Measurements from ENCODE around the gene ATN1. TPM values are rescaled to one million over a fixed set of nuclear protein-coding genes. Genes with fewer than 3 reads are reported as not detected.
"Not testable (repeated sequence)": the region's sequence is repeated elsewhere in the genome, so short reads cannot be mapped to it uniquely, and the experiment has no call there.

ATN1 gene
- total RNA-seq, 1 donor from 2014 or later: 144 TPM

GRCh38 chr12:6905414-6906040 is 22.2 kb upstream of the ATN1 start:
- Mint-ChIP-seq H3K27me3 (ENCODE audit: unreplicated experiment) (peaks cover 3% of the 10 kb centered on the region), H3K4me3 (ENCODE audit: unreplicated experiment) (no peak overlapping the region), H3K27ac (ENCODE audit: unreplicated experiment) (no peak overlapping the region), H3K9me3 (ENCODE audit: unreplicated experiment) (no peaks in the 10 kb centered on the region), H3K4me1 (ENCODE audit: unreplicated experiment) (peaks cover 4% of the 10 kb centered on the region), H3K36me3 (ENCODE audit: low read depth, unreplicated experiment) (peaks cover 4% of the 10 kb centered on the region)
- TF ChIP-seq, protein P1, sequence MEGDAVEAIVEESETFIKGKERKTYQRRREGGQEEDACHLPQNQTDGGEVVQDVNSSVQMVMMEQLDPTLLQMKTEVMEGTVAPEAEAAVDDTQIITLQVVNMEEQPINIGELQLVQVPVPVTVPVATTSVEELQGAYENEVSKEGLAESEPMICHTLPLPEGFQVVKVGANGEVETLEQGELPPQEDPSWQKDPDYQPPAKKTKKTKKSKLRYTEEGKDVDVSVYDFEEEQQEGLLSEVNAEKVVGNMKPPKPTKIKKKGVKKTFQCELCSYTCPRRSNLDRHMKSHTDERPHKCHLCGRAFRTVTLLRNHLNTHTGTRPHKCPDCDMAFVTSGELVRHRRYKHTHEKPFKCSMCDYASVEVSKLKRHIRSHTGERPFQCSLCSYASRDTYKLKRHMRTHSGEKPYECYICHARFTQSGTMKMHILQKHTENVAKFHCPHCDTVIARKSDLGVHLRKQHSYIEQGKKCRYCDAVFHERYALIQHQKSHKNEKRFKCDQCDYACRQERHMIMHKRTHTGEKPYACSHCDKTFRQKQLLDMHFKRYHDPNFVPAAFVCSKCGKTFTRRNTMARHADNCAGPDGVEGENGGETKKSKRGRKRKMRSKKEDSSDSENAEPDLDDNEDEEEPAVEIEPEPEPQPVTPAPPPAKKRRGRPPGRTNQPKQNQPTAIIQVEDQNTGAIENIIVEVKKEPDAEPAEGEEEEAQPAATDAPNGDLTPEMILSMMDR (IDR thresholded peaks at IDR 0.05; ENCODE audit: unreplicated experiment): no peak
- DNase-seq (ENCODE audit: low spot score): no peak

GRCh38 chr12:6908141-6908540 is 19.6 kb upstream of the ATN1 start:
- H3K4me3 Mint-ChIP-seq (ENCODE audit: unreplicated experiment); H3K27ac Mint-ChIP-seq (ENCODE audit: unreplicated experiment); H3K36me3 Mint-ChIP-seq (ENCODE audit: low read depth, unreplicated experiment); DNase-seq (ENCODE audit: low spot score); H3K9me3 Mint-ChIP-seq (ENCODE audit: unreplicated experiment); H3K4me1 Mint-ChIP-seq (ENCODE audit: unreplicated experiment): not testable (repeated sequence)
- peaks cover 10% of the 10 kb centered on the region for H3K27me3 Mint-ChIP-seq (ENCODE audit: unreplicated experiment)

- Mint-ChIP-seq H3K27me3 (ENCODE audit: unreplicated experiment) (peaks cover 12% of the 10 kb centered on the region), H3K36me3 (ENCODE audit: low read depth, unreplicated experiment) (peaks cover 5% of the 10 kb centered on the region), H3K4me3 (ENCODE audit: unreplicated experiment) (no peak overlapping the region), H3K4me1 (ENCODE audit: unreplicated experiment) (no peaks in the 10 kb centered on the region), H3K9me3 (ENCODE audit: unreplicated experiment) (no peaks in the 10 kb centered on the region), H3K27ac (ENCODE audit: unreplicated experiment) (no peak overlapping the region)
- no peak for DNase-seq (ENCODE audit: low spot score)
- TF ChIP-seq, protein P1 (IDR thresholded peaks at IDR 0.05; ENCODE audit: unreplicated experiment): no peak
These were observed 18.2 kb upstream of the ATN1 start for GRCh38 chr12:6909421-6910145.

DNA sequence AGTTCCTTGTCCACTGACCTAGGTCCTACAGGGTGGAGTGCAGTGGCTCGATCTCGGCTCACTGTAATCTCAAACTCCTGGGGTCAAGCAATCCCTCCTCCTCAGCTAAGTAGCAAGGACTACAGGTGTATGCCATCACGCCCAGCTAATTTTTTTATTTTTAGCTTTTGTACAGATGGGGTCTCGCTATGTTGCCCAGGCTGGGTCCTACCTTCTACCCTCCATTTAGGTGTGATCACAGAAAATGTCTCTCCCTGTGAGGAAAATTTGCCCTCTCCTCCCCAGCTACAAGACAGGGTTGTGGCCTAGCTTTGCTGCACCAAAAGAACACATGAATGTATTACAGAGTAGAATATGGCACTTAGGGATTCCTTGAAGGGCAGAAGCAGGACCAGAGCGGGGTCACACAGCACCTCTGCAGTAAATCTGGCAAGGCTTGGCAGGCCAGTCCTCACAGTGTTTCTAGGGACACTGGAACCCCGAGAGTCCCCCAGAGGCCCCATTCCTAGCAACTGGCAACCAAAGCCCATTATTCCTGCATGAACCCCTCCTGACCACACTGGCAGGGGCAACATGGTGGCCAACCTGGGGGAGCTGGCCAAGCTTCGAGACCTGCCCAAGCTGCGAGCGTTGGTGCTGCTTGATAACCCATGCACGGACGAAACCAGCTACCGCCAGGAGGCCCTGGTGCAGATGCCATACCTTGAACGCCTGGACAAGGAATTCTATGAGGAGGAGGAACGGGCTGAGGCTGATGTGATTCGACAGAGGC is 15.4 kb upstream of the ATN1 start:
- no peak overlapping the region for H3K27ac Mint-ChIP-seq (ENCODE audit: unreplicated experiment)
- no peak overlapping the region for H3K4me3 Mint-ChIP-seq (ENCODE audit: unreplicated experiment)
- no peaks in the 10 kb centered on the region for H3K9me3 Mint-ChIP-seq (ENCODE audit: unreplicated experiment)
- H3K27me3 Mint-ChIP-seq (ENCODE audit: unreplicated experiment): peaks cover 18% of the 10 kb centered on the region
- DNase-seq (ENCODE audit: low spot score): no peak
- TF ChIP-seq, protein P1 (IDR thresholded peaks at IDR 0.05; ENCODE audit: unreplicated experiment): no peak
- H3K4me1 Mint-ChIP-seq (ENCODE audit: unreplicated experiment): peaks cover 11% of the 10 kb centered on the region
- H3K36me3 Mint-ChIP-seq (ENCODE audit: low read depth, unreplicated experiment): peaks cover 5% of the 10 kb centered on the region

DNA sequence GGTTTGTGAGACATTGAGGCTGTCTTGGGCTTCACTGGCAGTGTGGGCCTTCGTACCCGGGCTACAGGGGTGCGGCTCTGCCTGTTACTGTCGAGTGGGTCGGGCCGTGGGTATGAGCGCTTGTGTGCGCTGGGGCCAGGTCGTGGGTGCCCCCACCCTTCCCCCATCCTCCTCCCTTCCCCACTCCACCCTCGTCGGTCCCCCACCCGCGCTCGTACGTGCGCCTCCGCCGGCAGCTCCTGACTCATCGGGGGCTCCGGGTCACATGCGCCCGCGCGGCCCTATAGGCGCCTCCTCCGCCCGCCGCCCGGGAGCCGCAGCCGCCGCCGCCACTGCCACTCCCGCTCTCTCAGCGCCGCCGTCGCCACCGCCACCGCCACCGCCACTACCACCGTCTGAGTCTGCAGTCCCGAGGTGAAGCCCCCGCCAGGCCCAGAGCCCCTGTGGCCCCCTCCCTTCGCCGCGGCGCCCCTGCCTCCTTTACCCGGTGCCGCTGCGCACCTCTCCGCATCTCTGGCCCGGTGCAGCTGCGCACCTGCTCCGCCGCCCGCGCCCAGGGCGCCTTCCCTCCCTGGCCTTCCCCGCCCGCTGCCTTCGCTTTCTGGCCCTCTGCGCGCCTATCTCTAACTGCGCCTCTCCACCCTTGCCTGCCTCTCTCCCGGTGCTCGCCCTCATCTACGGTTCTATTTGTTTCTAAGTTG is 13.4 kb upstream of the ATN1 start, which contains the start of gene ENO2:
Gene ENO2 (plus strand): TSS at position 335 of the 701 bp plus-strand sequence. CDS start 1,253 bp downstream, outside the sequence.
- peaks cover 16% of the 10 kb centered on the region for H3K27me3 Mint-ChIP-seq (ENCODE audit: unreplicated experiment)

More for the DNA sequence above, 13.4 kb upstream of the ATN1 start, which contains the start of gene ENO2:
- Mint-ChIP-seq H3K4me1 (ENCODE audit: unreplicated experiment) (peaks cover 12% of the 10 kb centered on the region), H3K36me3 (ENCODE audit: low read depth, unreplicated experiment) (peaks cover 5% of the 10 kb centered on the region), H3K27ac (ENCODE audit: unreplicated experiment) (peak within 1 kb of the TSS; percentile 42), H3K4me3 (ENCODE audit: unreplicated experiment) (peak within 1 kb of the TSS; percentile 86), H3K9me3 (ENCODE audit: unreplicated experiment) (no peaks in the 10 kb centered on the region)
- peak; percentile 50 for DNase-seq (ENCODE audit: low spot score)
- TF ChIP-seq, protein P1 (IDR thresholded peaks at IDR 0.05; ENCODE audit: unreplicated experiment): no peak

All from endothelial cell (in vitro differentiated cells).